ENCODE data around the gene SF1.

Gene SF1

GRCh38 chr11:64742889-64743590 lies 35.3 kb downstream of the SF1 start:
- peak overlapping the region; percentile 41 for H3K4me3 ChIP-seq (ENCODE audit: low read depth, low read length)
- peak; percentile 85 for TF ChIP-seq CTCF (IDR thresholded peaks at IDR 0.05; ENCODE audit: low read depth, low read length)

DNA sequence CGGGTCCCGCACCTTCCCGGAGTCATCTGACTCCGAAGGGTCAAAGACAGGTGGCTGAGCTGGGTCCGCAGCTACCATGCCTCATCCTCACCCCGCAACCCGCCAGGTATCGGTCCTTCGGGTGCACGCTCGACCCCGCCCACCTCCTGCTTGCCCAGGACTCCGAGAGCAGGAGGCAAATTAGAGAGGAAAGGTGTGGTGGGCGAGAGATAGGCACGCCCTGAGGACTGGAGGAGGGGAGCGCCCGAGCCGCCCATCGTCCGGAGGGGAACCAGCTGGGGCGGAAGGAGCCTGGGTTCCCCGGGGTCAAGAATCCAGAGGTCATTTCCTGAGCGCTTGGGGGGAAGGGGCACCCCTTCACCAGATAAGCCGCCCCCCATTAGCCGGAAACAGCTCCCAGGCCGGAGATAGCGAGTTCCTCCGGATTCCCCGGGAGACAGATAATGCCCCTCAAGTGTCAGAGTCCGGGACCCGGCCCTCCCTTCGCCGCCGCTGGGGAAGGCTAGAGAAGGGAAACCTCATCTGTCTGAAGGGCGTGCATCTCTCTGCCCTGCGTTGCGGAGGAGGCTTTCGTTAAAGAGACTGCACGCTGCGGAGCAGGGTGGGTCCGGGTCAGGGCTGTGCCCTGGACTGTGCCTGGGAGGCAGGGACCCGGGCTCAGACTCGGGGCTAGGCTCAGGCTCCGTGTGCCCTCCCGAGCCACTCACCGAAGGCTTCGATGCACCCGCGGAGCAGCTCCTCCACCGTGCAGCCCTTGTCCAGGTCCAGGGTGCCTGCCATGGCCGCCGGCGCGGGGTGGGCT lies 36.1 kb downstream of the SF1 start:
- H3K4me3 ChIP-seq (ENCODE audit: low read depth, low read length), result peak overlapping the region; percentile 41
- TF ChIP-seq CTCF (IDR thresholded peaks at IDR 0.05; ENCODE audit: low read depth, low read length), result no peak

- TF ChIP-seq CTCF (IDR thresholded peaks at IDR 0.05; ENCODE audit: low read depth, low read length), result no peak
- no peak overlapping the region for H3K4me3 ChIP-seq (ENCODE audit: low read depth, low read length)
Measured at GRCh38 chr11:64741375-64742086, 36.8 kb downstream of the SF1 start.

DNA sequence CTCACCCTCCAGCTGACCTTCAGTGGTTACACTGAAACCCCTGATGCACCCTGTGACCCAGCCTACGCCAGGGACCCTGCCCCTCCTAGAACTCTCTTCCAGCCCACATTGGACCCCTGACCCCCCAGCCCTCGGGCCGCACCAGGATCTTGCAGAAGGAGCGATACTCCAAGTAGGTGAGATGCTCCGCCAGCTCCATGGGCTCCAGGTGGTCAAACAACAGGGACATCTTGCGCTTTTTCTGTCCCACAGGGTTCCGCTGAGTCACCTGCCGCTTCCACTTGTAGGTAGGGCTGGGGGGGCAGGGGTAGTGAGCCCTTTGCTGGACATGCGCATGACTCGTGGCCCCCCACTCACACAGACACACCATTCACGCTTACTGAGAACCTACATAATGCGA lies 38.5 kb downstream of the SF1 start:
- no peak overlapping the region for H3K4me3 ChIP-seq (ENCODE audit: low read depth, low read length)
- no peak for TF ChIP-seq CTCF (IDR thresholded peaks at IDR 0.05; ENCODE audit: low read depth, low read length)

DNA sequence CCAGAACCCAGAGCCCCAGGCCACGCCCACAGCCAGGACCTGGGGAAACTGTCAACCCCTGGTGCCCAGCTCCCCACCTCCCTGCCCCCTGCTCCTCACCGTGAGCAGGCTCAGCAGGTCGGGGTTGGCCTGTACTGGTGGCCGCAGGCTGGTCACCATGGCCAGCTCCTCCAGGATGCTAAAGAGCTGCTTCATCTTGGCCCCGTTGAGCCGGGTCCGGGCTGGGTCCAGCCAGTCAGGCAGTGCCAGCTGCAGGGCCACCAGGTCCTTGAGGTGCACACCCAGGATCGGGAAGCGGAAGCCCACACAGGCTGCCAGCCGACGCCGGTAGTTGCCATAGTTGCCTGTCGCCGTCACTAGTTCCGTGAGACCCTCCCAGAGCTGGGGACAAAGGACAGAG lies 41.7 kb downstream of the SF1 start:
- no peak for TF ChIP-seq CTCF (IDR thresholded peaks at IDR 0.05; ENCODE audit: low read depth, low read length)
- H3K4me3 ChIP-seq (ENCODE audit: low read depth, low read length), result no peak overlapping the region

GRCh38 chr11:64735725-64736259 lies 42.5 kb downstream of the SF1 start:
- no peak for TF ChIP-seq CTCF (IDR thresholded peaks at IDR 0.05; ENCODE audit: low read depth, low read length)
- H3K4me3 ChIP-seq (ENCODE audit: low read depth, low read length), result no peak overlapping the region
